HG02973 (cell line): ENCODE data around the gene PHAF1.

ENCODE experiments used
- ATAC-seq: cut with Tn5 transposase; IDR thresholded peaks from one replicate; pipeline ENCODE4 v1.9.1; 2021; ENCODE audit warnings: moderate library complexity; ENCODE audit not compliant: unreplicated experiment

The PHAF1 gene

GRCh38 chr16:67191995-67192681 is 82.4 kb downstream of the PHAF1 start, which contains the start of gene E2F4:
TSS of gene E2F4 (plus strand) at chr16:67192155. CDS start at chr16:67192228, 73 bp downstream.
- ATAC-seq = peak; percentile 87

- ATAC-seq = no peak
Measured at GRCh38 chr16:67192781-67193361, 83.1 kb downstream of the PHAF1 start.

GRCh38 chr16:67193536-67193935 is 83.8 kb downstream of the PHAF1 start:
- ATAC-seq = no peak

- ATAC-seq = no peak
Measured at GRCh38 chr16:67194260-67194659, 84.5 kb downstream of the PHAF1 start.

- no peak for ATAC-seq
Measured at GRCh38 chr16:67195676-67196075, 85.9 kb downstream of the PHAF1 start.

GRCh38 chr16:67196881-67197280 is 87.1 kb downstream of the PHAF1 start:
- no peak for ATAC-seq

GRCh38 chr16:67197704-67198103 is 88.0 kb downstream of the PHAF1 start:
- no peak for ATAC-seq
